K562 treated with DMSO at 1 percent for 4 hours (cell line): ENCODE measurements around the gene ENOX2. TPM values are rescaled to one million over a fixed set of nuclear protein-coding genes. Genes with fewer than 3 reads are reported as not detected.

Source experiments
- total RNA-seq: library from RNA; unstranded; fragments of 300-600 nt; gene quantifications from 2 replicates; pipeline ENCODE4 v1.2.3, GENCODE V29; 2022; ENCODE audit not compliant: insufficient read depth

The ENOX2 gene
- 21.0 and 26.0 TPM in 2 replicates for total RNA-seq

DNA sequence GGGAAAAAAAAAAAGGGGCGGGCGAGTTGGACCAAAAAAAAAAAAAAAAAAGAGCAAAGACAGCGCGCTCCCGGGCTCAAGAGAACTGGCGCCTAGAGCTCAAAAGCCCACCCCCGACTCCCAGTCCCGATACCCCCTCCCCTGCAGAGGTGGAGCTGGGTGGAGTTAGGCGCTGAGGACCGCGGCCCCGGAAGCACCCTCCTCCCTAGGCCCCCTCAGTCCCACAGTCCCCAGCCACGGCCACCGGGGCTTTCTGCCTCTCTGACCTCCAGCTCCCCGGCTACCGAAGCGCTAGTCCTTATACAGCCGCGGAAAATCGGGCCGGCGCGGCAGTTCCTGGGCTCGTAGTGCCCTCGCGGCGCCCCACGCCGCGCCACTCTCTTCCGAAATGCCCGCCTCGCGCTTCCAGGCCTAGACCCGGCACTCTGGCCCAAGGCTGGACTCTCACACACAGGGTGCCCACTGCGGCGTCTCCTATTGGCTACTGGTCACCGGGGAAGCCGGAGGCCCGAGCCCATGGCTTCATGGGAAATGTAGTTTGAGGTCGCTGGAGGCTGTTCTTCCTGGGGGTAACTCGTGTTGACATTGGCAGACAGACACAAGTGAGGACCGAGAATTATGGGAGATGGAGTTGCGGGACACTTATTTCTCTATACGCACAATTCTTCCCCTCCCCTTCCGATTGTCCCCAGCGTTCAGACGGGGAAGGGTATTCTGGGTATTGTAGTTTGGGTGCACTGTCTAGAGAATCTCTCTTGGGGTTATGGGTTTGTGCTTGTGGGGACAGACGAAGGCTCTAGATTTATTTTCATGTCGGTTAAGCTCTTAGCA, at the start of gene ENOX2:
Gene ENOX2 (minus strand): TSS at position 427 of the 831 bp plus-strand sequence. CDS start 199,993 bp downstream, outside the sequence.

Other genes with a start within 250 kb of the ENOX2 start
- gene ARHGAP36, start 155.1 kb upstream of the ENOX2 start, total RNA-seq = not detected in 2 replicates